ENCODE measurements around the gene PTPRM.
A peak's percentile ranks its signal among the peaks of the same experiment; 100 is the strongest.

Gene PTPRM

DNA sequence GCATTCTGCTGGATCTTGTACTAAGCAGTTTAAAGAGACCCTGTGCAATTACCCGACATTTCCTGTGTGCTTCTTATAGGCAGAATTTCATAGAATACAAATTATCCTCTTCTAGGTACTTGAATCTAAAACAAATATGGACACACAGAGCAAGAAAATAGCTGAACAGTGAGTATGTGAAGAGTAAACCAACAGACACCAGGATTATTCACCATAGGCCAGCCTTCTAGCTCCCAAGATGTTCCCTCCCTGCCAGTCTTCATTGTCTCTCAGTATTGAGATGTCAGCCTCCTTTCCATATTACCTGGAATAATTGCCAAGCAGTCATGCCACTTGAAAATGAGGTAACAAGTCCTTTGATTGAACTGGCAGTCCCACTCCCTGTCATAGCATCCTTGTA, 187.1 kb downstream of the PTPRM start:
- H3K4me3 ChIP-seq (replicated peaks in 1 of 2; ENCODE audit: low read depth in 2 of 2, low read length in 2 of 2), result no peak overlapping the region
- no peak for DNase-seq (ENCODE audit: low read depth in 2 of 2)
- TF ChIP-seq, protein P1, sequence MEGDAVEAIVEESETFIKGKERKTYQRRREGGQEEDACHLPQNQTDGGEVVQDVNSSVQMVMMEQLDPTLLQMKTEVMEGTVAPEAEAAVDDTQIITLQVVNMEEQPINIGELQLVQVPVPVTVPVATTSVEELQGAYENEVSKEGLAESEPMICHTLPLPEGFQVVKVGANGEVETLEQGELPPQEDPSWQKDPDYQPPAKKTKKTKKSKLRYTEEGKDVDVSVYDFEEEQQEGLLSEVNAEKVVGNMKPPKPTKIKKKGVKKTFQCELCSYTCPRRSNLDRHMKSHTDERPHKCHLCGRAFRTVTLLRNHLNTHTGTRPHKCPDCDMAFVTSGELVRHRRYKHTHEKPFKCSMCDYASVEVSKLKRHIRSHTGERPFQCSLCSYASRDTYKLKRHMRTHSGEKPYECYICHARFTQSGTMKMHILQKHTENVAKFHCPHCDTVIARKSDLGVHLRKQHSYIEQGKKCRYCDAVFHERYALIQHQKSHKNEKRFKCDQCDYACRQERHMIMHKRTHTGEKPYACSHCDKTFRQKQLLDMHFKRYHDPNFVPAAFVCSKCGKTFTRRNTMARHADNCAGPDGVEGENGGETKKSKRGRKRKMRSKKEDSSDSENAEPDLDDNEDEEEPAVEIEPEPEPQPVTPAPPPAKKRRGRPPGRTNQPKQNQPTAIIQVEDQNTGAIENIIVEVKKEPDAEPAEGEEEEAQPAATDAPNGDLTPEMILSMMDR (IDR thresholded peaks at IDR 0.05; ENCODE audit: low read depth, low read length), result no peak

GRCh38 chr18:7754725-7755181, 187.6 kb downstream of the PTPRM start:
- no peak overlapping the region for H3K4me3 ChIP-seq (replicated peaks in 1 of 2; ENCODE audit: low read depth in 2 of 2, low read length in 2 of 2)
- DNase-seq (ENCODE audit: low read depth in 2 of 2), result peak in 1 of 2 donors; percentile 5
- TF ChIP-seq, protein P1 (IDR thresholded peaks at IDR 0.05; ENCODE audit: low read depth, low read length), result no peak

DNA sequence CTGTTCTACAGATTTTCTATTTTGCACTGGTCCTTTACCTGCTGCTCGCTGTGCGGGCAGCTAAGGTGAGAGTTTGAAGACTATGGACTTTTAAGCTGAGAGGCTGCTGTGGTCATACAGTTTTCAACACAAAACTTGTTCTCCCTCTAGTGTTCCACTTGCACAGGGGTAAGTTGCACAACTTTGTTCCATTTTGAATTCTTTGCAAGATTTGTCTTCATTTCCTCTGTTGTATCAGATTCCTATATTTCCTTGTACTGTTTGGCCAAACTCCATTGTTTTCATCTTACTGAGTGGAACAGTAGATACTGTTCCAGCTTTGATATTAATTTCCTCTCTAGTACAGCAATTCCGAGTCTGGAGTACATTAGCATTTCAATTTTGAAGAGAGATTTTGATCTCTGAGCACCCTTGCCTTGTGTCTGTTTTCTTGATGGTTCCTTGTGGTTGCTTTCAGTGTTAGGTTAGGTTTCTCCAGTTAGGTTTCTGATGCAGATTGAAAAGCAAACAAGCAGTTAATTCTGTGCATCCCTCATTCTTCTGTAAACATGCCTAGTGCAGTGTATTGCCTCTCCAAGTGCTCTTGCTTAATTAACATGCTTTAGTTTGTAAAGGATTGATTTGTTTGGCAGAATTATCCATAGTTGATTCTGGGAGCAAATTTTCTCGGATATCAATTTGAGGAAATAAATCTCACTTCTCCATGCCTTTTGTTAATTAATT, 188.8 kb downstream of the PTPRM start:
- TF ChIP-seq, protein P1 (IDR thresholded peaks at IDR 0.05; ENCODE audit: low read depth, low read length), result peak; percentile 58

GRCh38 chr18:7757175-7757574, 190.1 kb downstream of the PTPRM start:
- H3K4me3 ChIP-seq (replicated peaks in 1 of 2; ENCODE audit: low read depth in 2 of 2, low read length in 2 of 2), result no peak overlapping the region
- TF ChIP-seq, protein P1 (IDR thresholded peaks at IDR 0.05; ENCODE audit: low read depth, low read length), result no peak
- peak; percentile 4 to 64 for DNase-seq (ENCODE audit: low read depth in 2 of 2)

More for the DNA sequence above, 188.8 kb downstream of the PTPRM start:
- no peak overlapping the region for H3K4me3 ChIP-seq (replicated peaks in 1 of 2; ENCODE audit: low read depth in 2 of 2, low read length in 2 of 2)
- peak; percentile 55 to 76 for DNase-seq (ENCODE audit: low read depth in 2 of 2)

DNA sequence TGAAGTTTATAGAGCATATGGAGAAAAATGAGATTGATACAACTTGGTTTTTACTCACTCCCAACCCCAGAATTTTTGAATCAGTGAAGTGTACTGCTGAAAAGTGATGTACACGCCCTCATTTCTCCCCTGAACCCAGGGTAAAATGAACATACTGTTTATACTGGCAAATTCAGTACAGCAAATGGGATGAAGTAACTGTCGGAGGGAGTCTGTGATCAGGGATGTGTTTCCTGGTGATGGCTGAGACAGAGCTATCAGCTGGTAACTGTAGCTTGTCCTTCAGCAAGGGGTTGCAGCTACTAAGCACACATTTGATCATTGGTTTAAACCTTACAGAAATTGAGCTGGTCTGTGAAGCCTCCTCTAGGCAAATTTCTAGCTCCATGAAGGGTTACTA, 191.6 kb downstream of the PTPRM start:
- peak in 1 of 2 donors; percentile 9 for DNase-seq (ENCODE audit: low read depth in 2 of 2)
- TF ChIP-seq, protein P1 (IDR thresholded peaks at IDR 0.05; ENCODE audit: low read depth, low read length), result no peak
- H3K4me3 ChIP-seq (replicated peaks in 1 of 2; ENCODE audit: low read depth in 2 of 2, low read length in 2 of 2), result no peak overlapping the region

DNA sequence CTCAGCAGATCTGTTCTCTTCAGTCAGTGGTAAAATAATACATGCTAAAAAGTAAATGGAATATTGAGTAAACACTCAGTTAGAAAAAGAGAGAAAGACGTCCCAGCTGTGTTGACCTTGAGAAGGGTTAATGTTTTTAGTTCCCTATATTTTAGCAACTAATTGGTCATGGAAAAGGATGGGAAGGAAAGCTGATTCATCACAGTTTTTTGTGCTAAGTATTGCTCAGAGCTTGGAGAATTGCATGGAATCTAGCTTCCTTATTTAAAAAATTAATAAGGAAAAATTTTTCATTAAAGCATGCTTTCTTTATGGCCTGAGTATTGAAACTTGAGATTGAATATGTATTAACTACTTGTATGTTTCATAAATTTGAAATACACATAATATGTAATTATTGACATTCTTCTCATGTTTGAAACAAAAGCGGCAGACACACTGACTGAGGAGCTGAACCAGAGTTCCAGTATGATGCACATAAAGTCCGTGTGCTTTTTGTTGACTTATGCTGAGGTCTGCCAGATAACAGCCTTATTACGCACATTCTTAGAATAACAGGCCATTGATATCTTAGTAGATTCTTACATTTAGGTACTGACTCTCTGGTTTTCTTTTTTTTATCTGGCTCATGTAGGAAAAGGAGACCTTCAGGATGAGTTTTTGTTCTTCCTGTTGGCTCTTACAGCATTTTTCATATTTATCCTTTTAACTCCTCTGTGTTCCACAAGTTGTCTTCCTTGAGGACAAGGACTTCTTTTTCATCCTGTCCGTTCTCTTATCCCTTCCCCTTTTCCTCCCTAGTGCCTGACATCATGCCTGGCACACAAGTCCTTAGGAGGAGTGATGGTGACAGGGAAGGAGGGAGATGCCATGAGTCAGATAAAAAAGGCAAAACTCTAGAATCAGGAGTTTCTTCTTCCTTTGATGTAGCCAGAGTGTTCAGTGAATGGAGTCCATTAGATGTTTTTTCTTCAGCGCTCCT, 194.1 kb downstream of the PTPRM start:
- no peak overlapping the region for H3K4me3 ChIP-seq (replicated peaks in 1 of 2; ENCODE audit: low read depth in 2 of 2, low read length in 2 of 2)
- TF ChIP-seq, protein P1 (IDR thresholded peaks at IDR 0.05; ENCODE audit: low read depth, low read length), result no peak
- DNase-seq (ENCODE audit: low read depth in 2 of 2), result peak; percentile 77 to 85
